ENCODE results near the gene PPP3CA.

- TF ChIP-seq CTCF (optimal IDR thresholded peaks at IDR 0.05 in 1 of 3, IDR thresholded peaks at IDR 0.05 in 1 of 3, conservative IDR thresholded peaks at IDR 0.05 in 1 of 3; ENCODE audit: extremely low read depth in 1 of 3, insufficient read depth in 2 of 3, low read length in 3 of 3) (no peak), EZH2 (IDR thresholded peaks at IDR 0.05; ENCODE audit: low read length) (no peak)
Observed at GRCh38 chr4:101183666-101184373, 163.5 kb downstream of the PPP3CA start.
